Hepatocyte (in vitro differentiated cells): ENCODE data around the gene ST3GAL5.

Source experiments
- CTCF ChIP-seq: fragments of 200-600 bp; sonication (generic); IDR thresholded peaks from 2 replicates; pipeline ENCODE4 v1.5.1; 2016; ENCODE audit warnings: antibody characterized with exemption, mild to moderate bottlenecking; ENCODE audit not compliant: poor library complexity
- EZH2 ChIP-seq: fragments of 200-600 bp; sonication (generic); IDR thresholded peaks from 2 replicates; pipeline ENCODE4 v1.6.1; 2016; ENCODE audit warnings: antibody characterized with exemption, mild to moderate bottlenecking, borderline replicate concordance

- TF ChIP-seq CTCF (peak; percentile 18), EZH2 (no peak)
These were observed 1.2 kb downstream of the ST3GAL5 start for GRCh38 chr2:85887566-85888019.
